Nephron progenitor cell (in vitro differentiated cells): ENCODE measurements around the gene LORICRIN.

Experiments used
- DNase-seq: peaks from one replicate; pipeline ENCODE4 v3.0.0; 2021
- H3K27ac Mint-ChIP-seq: 2 replicates; pipeline ENCODE4 v1.8.0; 2021; ENCODE audit warnings: mild to moderate bottlenecking, moderate library complexity, mixed read lengths
- H3K27me3 Mint-ChIP-seq: 2 replicates; pipeline ENCODE4 v1.8.0; 2021; ENCODE audit warnings: mild to moderate bottlenecking, low read depth, mixed read lengths; ENCODE audit not compliant: poor library complexity
- H3K36me3 Mint-ChIP-seq: 2 replicates; pipeline ENCODE4 v1.8.0; 2021; ENCODE audit warnings: low read depth, mixed read lengths
- H3K4me1 Mint-ChIP-seq: 2 replicates; pipeline ENCODE4 v1.8.0; 2021; ENCODE audit warnings: mixed read lengths
- H3K4me3 Mint-ChIP-seq: 2 replicates; pipeline ENCODE4 v1.8.0; 2021; ENCODE audit warnings: mild to moderate bottlenecking, moderate library complexity, mixed read lengths
- H3K9me3 Mint-ChIP-seq: 2 replicates; pipeline ENCODE4 v1.8.0; 2021; ENCODE audit warnings: mild to moderate bottlenecking, moderate library complexity, mixed read lengths
- TF ChIP-seq, protein P1 (sequence below): fragments of 200-600 bp; sonication (generic); IDR thresholded peaks from 2 replicates; pipeline ENCODE4 v1.5.0; 2021; ENCODE audit warnings: antibody characterized with exemption

Gene LORICRIN

DNA sequence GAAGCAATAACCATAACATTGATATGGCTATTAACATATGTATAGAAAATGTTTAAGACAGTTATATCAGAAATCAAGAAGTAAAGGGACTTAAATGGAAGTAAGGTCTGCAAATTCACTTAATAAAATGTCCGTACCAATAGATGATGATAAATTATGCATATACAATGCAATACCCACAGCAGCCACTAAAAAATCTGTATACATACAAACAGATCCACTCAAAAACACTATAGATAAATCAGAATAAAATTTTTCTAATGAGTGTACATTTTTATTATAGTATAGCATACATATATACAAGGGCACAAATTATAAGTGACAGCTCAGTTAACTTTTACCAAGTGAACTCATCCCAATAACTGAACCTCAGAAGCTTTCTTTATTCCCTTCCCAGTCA is 6.0 kb downstream of the LORICRIN start:
- Mint-ChIP-seq H3K36me3 (no peaks in the 10 kb centered on the region), H3K27me3 (peaks cover 53% of the 10 kb centered on the region), H3K27ac (no peak overlapping the region), H3K4me1 (peaks cover 5% of the 10 kb centered on the region), H3K4me3 (no peak overlapping the region), H3K9me3 (peaks cover 47% of the 10 kb centered on the region)
- TF ChIP-seq, protein P1, sequence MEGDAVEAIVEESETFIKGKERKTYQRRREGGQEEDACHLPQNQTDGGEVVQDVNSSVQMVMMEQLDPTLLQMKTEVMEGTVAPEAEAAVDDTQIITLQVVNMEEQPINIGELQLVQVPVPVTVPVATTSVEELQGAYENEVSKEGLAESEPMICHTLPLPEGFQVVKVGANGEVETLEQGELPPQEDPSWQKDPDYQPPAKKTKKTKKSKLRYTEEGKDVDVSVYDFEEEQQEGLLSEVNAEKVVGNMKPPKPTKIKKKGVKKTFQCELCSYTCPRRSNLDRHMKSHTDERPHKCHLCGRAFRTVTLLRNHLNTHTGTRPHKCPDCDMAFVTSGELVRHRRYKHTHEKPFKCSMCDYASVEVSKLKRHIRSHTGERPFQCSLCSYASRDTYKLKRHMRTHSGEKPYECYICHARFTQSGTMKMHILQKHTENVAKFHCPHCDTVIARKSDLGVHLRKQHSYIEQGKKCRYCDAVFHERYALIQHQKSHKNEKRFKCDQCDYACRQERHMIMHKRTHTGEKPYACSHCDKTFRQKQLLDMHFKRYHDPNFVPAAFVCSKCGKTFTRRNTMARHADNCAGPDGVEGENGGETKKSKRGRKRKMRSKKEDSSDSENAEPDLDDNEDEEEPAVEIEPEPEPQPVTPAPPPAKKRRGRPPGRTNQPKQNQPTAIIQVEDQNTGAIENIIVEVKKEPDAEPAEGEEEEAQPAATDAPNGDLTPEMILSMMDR = no peak
- no peak for DNase-seq

DNA sequence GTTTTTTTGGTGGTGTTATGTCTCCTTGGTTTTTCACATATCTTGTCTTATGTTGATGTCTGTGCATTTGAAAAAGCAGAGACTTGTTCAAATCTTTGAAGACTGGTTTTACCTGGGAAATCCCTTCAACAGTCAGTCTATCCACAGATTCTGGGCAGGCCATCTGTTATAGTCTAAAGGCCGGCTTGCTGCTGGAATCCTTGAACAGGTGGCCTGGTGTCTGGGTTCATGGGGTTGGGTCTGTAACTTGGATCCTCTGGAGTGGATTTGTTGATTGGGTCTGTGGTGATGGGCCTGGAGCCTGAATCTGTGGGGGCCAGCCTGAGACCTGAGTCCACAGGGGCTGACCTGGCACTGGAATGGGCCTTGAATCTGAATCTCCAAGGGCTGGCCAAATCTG is 12.2 kb downstream of the LORICRIN start:
- peaks cover 12% of the 10 kb centered on the region for H3K27me3 Mint-ChIP-seq
- H3K36me3 Mint-ChIP-seq = no peaks in the 10 kb centered on the region
- no peak for DNase-seq
- TF ChIP-seq, protein P1 = no peak
- H3K4me1 Mint-ChIP-seq = no peaks in the 10 kb centered on the region
- H3K27ac Mint-ChIP-seq = no peak overlapping the region
- no peak overlapping the region for H3K4me3 Mint-ChIP-seq
- H3K9me3 Mint-ChIP-seq = peaks cover 18% of the 10 kb centered on the region

DNA sequence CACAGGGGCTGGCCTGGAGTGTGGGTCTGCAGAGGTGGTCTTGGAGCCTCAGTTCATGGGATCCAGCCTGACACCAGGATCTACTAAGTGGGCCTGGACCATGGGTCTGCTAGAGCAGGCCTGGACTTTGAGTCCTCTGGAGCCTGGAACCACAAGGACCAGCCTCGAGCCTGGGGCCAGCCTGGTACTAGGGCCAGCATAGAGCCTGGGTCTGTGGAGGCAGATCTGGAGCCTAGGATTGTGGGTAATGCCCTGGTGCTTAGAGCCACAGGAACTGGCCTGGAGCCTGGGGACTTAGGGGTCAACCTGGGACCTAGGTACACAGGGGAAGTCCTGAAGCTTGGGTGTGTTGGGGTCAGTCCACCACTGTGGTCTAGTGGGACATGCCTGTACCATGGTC is 12.7 kb downstream of the LORICRIN start:
- Mint-ChIP-seq H3K36me3 (no peaks in the 10 kb centered on the region), H3K27ac (no peak overlapping the region), H3K9me3 (peaks cover 18% of the 10 kb centered on the region), H3K4me3 (no peak overlapping the region), H3K27me3 (peaks cover 12% of the 10 kb centered on the region), H3K4me1 (no peaks in the 10 kb centered on the region)
- TF ChIP-seq, protein P1 = no peak
- DNase-seq = no peak

DNA sequence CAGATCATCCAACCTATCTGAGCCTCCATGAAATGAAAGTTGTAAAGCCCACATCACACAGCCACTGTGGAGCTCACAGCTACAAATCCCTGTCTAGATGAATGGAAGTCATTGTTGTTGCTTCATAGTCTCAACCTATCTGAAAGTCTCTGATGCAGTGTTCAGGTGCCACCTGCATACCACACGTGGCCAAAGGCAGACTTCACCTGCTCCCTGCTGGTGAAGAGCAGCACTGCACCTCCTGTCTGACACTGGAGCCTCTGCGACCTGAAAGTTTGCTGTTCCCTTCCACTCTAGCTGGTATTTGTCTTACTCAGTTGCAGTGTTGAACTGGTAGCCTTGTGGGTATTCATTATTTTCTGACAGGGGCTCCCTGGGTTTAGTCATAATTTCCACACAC is 18.4 kb downstream of the LORICRIN start:
- Mint-ChIP-seq H3K4me1 (no peaks in the 10 kb centered on the region), H3K9me3 (peaks cover 15% of the 10 kb centered on the region), H3K4me3 (no peak overlapping the region), H3K27me3 (peaks cover 19% of the 10 kb centered on the region), H3K36me3 (no peaks in the 10 kb centered on the region), H3K27ac (no peak overlapping the region)
- TF ChIP-seq, protein P1 = peak; percentile 48
- peak; percentile 50 for DNase-seq

DNA sequence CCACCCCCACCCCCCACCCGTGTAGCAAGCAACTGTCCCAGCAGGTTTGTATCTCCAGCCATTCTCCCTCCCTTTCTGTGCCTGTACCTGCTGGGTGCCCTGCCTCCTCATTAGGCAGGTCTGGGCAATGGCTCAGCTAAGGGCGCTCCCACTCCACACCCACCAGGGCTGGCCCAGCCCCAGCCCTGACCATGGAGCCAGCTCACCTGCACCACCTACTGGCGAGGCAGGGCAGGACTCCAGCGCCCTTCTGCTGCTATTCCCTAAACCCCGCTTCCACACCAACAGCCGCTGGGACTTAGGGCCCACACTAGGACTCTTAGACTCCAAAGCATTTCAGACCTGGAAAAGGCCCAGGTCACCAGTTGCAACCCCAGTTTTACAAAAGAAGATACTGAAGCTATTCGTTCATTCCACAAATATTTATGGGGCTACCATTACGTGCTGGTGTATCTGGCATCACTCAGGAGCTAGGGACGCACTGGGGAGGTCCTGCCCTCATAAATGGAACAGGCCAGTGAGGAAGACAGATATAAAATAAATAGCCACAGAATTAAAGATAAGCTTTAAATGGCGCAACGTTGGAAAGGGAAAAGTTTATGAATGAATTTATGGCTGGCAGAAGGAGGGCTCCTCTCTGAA is 29.3 kb downstream of the LORICRIN start:
- Mint-ChIP-seq H3K4me3 (no peak overlapping the region), H3K36me3 (no peaks in the 10 kb centered on the region), H3K4me1 (no peaks in the 10 kb centered on the region), H3K27me3 (peaks cover under 1% of the 10 kb centered on the region), H3K27ac (no peak overlapping the region), H3K9me3 (peaks cover 16% of the 10 kb centered on the region)
- peak; percentile 41 for DNase-seq
- TF ChIP-seq, protein P1 = peak; percentile 27

DNA sequence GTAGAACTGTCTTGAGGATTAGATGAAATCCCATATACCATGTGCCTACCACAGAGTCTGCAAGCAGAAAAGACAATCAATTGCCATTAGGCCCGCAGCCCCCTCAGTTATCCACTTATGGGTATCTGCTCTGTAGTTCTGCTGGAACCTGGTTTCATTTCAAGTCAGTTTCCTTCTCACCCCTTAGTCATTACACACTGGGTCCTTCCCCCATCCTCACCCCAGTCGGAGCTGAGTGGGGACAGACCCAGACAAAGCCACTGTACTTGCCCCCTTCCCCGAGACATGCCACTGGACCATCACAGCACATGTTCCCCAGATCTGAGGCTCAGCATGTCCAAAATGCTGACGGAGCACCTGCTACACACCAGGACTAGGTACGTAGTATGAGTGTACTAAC is 32.0 kb downstream of the LORICRIN start:
- TF ChIP-seq, protein P1 = no peak
- H3K27ac Mint-ChIP-seq = no peak overlapping the region
- H3K9me3 Mint-ChIP-seq = peaks cover 30% of the 10 kb centered on the region
- no peaks in the 10 kb centered on the region for H3K36me3 Mint-ChIP-seq
- DNase-seq = no peak
- H3K4me1 Mint-ChIP-seq = no peaks in the 10 kb centered on the region
- peaks cover 9% of the 10 kb centered on the region for H3K27me3 Mint-ChIP-seq
- no peak overlapping the region for H3K4me3 Mint-ChIP-seq
